Caco-2 (cell line): Measurements from ENCODE around the gene ESR2. TPM values are rescaled to one million over a fixed set of nuclear protein-coding genes. Genes with fewer than 3 reads are reported as not detected.

ENCODE experiments used
- BruUV-seq: library from RNA; stranded (reverse); fragments of 400-500 nt; replicated peaks from 2 replicates; lab custom pipeline; 2021; lab: Mats Ljungman, UMichigan
- CTCF ChIA-PET: fragments of 300-600 bp; sonication (Branson Sonifier 250); formaldehyde crosslinking; loops from one replicate; lab custom pipeline; 2022; ENCODE audit warnings: antibody characterized with exemption; lab: Charles Lee
- POLR2A ChIA-PET: fragments of 300-600 bp; sonication (Branson Sonifier 250); formaldehyde crosslinking; loops from one replicate; lab custom pipeline; 2022; ENCODE audit warnings: antibody characterized with exemption; lab: Charles Lee
- DNase-seq, 2 experiments: peaks; one replicate each; pipeline versions ENCODE4 v3.0.0 to v3.0.0-alpha.2; 2020 to 2022
- H3K27me3 ChIP-seq: replicated peaks from 2 replicates; pipeline ENCODE4 v1.6.0; 2011; ENCODE audit warnings: low read length; ENCODE audit not compliant: control insufficient read depth, insufficient read depth
- H3K36me3 ChIP-seq: 2 replicates; pipeline ENCODE4 v1.5.1; 2011; ENCODE audit warnings: low read length; ENCODE audit not compliant: control insufficient read depth, insufficient read depth
- H3K4me1 ChIP-seq: fragments of 250-450 bp; sonication (Bioruptor Pico); 2 replicates; pipeline ENCODE4 v1.5.1; 2020; ENCODE audit warnings: mild to moderate bottlenecking
- H3K4me3 ChIP-seq: 2 replicates; pipeline ENCODE4 v1.5.1; 2011; ENCODE audit warnings: low read depth, mild to moderate bottlenecking, control low read depth, low read length
- H3K9me3 ChIP-seq: fragments of 250-450 bp; sonication (Bioruptor Pico); 2 replicates; pipeline ENCODE4 v1.5.1; 2020; ENCODE audit warnings: mild to moderate bottlenecking, moderate library complexity
- H3K27ac Mint-ChIP-seq: one replicate; pipeline ENCODE4 v1.8.0; 2022; ENCODE audit warnings: mixed read lengths; ENCODE audit not compliant: unreplicated experiment
- H3K27me3 Mint-ChIP-seq: one replicate; pipeline ENCODE4 v1.8.0; 2022; ENCODE audit warnings: mixed read lengths; ENCODE audit not compliant: insufficient read depth, unreplicated experiment
- H3K36me3 Mint-ChIP-seq: one replicate; pipeline ENCODE4 v1.8.0; 2022; ENCODE audit warnings: mild to moderate bottlenecking, mixed read lengths; ENCODE audit not compliant: insufficient read depth, unreplicated experiment
- H3K4me1 Mint-ChIP-seq: one replicate; pipeline ENCODE4 v1.8.0; 2022; ENCODE audit warnings: low read depth, mixed read lengths; ENCODE audit not compliant: unreplicated experiment
- H3K4me3 Mint-ChIP-seq: one replicate; pipeline ENCODE4 v1.8.0; 2022; ENCODE audit warnings: mild to moderate bottlenecking, moderate library complexity, mixed read lengths; ENCODE audit not compliant: unreplicated experiment
- H3K9me3 Mint-ChIP-seq: one replicate; pipeline ENCODE4 v1.8.0; 2022; ENCODE audit warnings: mixed read lengths; ENCODE audit not compliant: unreplicated experiment
- CTCF ChIP-seq, 2 experiments: fragments of 200-600 bp in 1 of 2; IDR thresholded peaks; 1 replicate in 1 of 2; 2 replicates in 1 of 2; pipeline versions ENCODE4 v1.5.1 to v1.8.0; 2011 to 2022; ENCODE audit warnings: antibody characterized with exemption in 1 of 2, control low read depth in 1 of 2, inconsistent platforms in 1 of 2, low read depth in 1 of 2, low read length in 1 of 2, mild to moderate bottlenecking in 1 of 2, moderate library complexity in 1 of 2; ENCODE audit not compliant: insufficient read depth in 1 of 2, severe bottlenecking in 1 of 2, unreplicated experiment in 1 of 2
- intact Hi-C: fragments of 100-400 bp; cut with micrococcal nuclease; formaldehyde crosslinking; loops from one replicate; pipeline ENCODE4 v1.10.0; 2022; ENCODE audit not compliant: unreplicated experiment
- total RNA-seq: library from RNA; stranded (reverse); gene quantifications from 2 replicates; pipeline ENCODE4 v1.2.3, GENCODE V29; 2022

The ESR2 gene
- total RNA-seq, 1 experiment from 2014 or later: 0.23 TPM

- H3K9me3 ChIP-seq: no peaks in the 10 kb centered on the region
- POLR2A ChIA-PET: no interaction called here
- no peaks in the 10 kb centered on the region for H3K36me3 Mint-ChIP-seq
- no peaks in the 10 kb centered on the region for H3K27me3 ChIP-seq
- H3K36me3 ChIP-seq: no peaks in the 10 kb centered on the region
- no peaks in the 10 kb centered on the region for H3K4me1 ChIP-seq
- H3K27me3 Mint-ChIP-seq: peaks cover 4% of the 10 kb centered on the region
- intact Hi-C loops: no loop called here
- H3K27ac Mint-ChIP-seq: no peak overlapping the region
- H3K9me3 Mint-ChIP-seq: no peaks in the 10 kb centered on the region
- no peak overlapping the region for H3K4me3 ChIP-seq
- no peak overlapping the region for H3K4me3 Mint-ChIP-seq
- TF ChIP-seq CTCF (IDR thresholded peaks at IDR 0.05; ENCODE audit: insufficient read depth in 1 of 2, low read depth in 1 of 2, low read length in 1 of 2, severe bottlenecking in 1 of 2, unreplicated experiment in 1 of 2): no peak
- DNase-seq: no peak
- BruUV-seq: no TSS peak
- H3K4me1 Mint-ChIP-seq: no peaks in the 10 kb centered on the region
- CTCF ChIA-PET: no interaction called here
Measured at GRCh38 chr14:64249363-64249762, 44.8 kb downstream of the ESR2 start.

GRCh38 chr14:64248689-64249088 is 45.5 kb downstream of the ESR2 start:
- intact Hi-C loops: no loop called here
- Histone ChIP-seq H3K36me3 (no peaks in the 10 kb centered on the region), H3K4me3 (no peak overlapping the region), H3K4me1 (no peaks in the 10 kb centered on the region), H3K27me3 (no peaks in the 10 kb centered on the region), H3K9me3 (no peaks in the 10 kb centered on the region)
- no peaks in the 10 kb centered on the region for H3K9me3 Mint-ChIP-seq
- BruUV-seq: no TSS peak
- peaks cover 4% of the 10 kb centered on the region for H3K27me3 Mint-ChIP-seq
- no peak overlapping the region for H3K27ac Mint-ChIP-seq
- ChIA-PET CTCF (no interaction called here), POLR2A (no interaction called here)
- H3K4me3 Mint-ChIP-seq: no peak overlapping the region
- no peak for DNase-seq
- H3K36me3 Mint-ChIP-seq: no peaks in the 10 kb centered on the region
- no peak for TF ChIP-seq CTCF (IDR thresholded peaks at IDR 0.05; ENCODE audit: insufficient read depth in 1 of 2, low read depth in 1 of 2, low read length in 1 of 2, severe bottlenecking in 1 of 2, unreplicated experiment in 1 of 2)
- no peaks in the 10 kb centered on the region for H3K4me1 Mint-ChIP-seq

- Histone ChIP-seq H3K4me3 (no peak overlapping the region), H3K4me1 (no peaks in the 10 kb centered on the region), H3K9me3 (no peaks in the 10 kb centered on the region), H3K27me3 (no peaks in the 10 kb centered on the region), H3K36me3 (no peaks in the 10 kb centered on the region)
- CTCF ChIA-PET: interaction anchor here (0.6 kb wide), 1 partner anchor 33 kb away, joined by 5 read pairs; no protein-coding TSS in a partner anchor
- peaks cover 4% of the 10 kb centered on the region for H3K27me3 Mint-ChIP-seq
- no peaks in the 10 kb centered on the region for H3K4me1 Mint-ChIP-seq
- DNase-seq: no peak
- no peaks in the 10 kb centered on the region for H3K36me3 Mint-ChIP-seq
- H3K9me3 Mint-ChIP-seq: no peaks in the 10 kb centered on the region
- intact Hi-C loops: no loop called here
- no peak overlapping the region for H3K4me3 Mint-ChIP-seq
- TF ChIP-seq CTCF (IDR thresholded peaks at IDR 0.05; ENCODE audit: insufficient read depth in 1 of 2, low read depth in 1 of 2, low read length in 1 of 2, severe bottlenecking in 1 of 2, unreplicated experiment in 1 of 2): no peak
- POLR2A ChIA-PET: no interaction called here
- no TSS peak for BruUV-seq
- no peak overlapping the region for H3K27ac Mint-ChIP-seq
Measured at GRCh38 chr14:64247195-64247594, 47.0 kb downstream of the ESR2 start.
